HG03159 (cell line): ENCODE results near the gene LY6G5C.
"Not testable (repeated sequence)": the region's sequence is repeated elsewhere in the genome, so short reads cannot be mapped to it uniquely, and the experiment has no call there.

Source experiments
- ATAC-seq: cut with Tn5 transposase; IDR thresholded peaks from one replicate; pipeline ENCODE4 v1.9.1; 2021; ENCODE audit warnings: mild to moderate bottlenecking, moderate library complexity; ENCODE audit not compliant: unreplicated experiment

LY6G5C gene

GRCh38 chr6:31715022-31715958 is 34.4 kb upstream of the LY6G5C start, which contains the start of gene LY6G6D:
Gene LY6G6D, plus strand, starts transcription at chr6:31715348. Its CDS starts 8 bp downstream, at chr6:31715356.
- no peak for ATAC-seq

GRCh38 chr6:31713991-31714684 is 33.3 kb upstream of the LY6G5C start:
- no peak for ATAC-seq

DNA sequence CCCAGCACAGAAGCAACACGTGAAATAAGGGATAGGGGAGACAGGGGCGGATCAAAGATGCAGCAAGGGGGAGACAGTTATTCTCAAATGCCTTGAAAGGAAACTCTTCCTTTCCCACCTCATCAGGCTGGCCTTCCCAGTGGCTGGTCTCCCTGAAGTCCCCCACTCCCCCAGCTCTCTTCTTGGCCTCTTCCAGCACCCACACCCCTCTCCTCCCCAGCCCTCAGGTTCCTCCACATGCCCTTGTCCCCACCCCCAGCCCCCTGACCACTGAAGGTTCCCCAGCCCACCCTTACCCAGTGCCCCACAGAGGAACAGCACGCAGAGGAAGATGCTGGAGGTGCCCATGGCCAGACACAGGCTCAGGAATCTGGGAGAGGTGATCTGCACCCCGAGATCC is 32.6 kb upstream of the LY6G5C start:
- ATAC-seq = no peak

- no peak for ATAC-seq
These were observed 31.4 kb upstream of the LY6G5C start for GRCh38 chr6:31712296-31712695.

GRCh38 chr6:31711233-31711632 is 30.4 kb upstream of the LY6G5C start:
- no peak for ATAC-seq

- ATAC-seq = no peak
These were observed 29.8 kb upstream of the LY6G5C start for GRCh38 chr6:31710523-31711219.

- not testable (repeated sequence) for ATAC-seq
These were observed 28.3 kb upstream of the LY6G5C start for GRCh38 chr6:31709157-31709556.

DNA sequence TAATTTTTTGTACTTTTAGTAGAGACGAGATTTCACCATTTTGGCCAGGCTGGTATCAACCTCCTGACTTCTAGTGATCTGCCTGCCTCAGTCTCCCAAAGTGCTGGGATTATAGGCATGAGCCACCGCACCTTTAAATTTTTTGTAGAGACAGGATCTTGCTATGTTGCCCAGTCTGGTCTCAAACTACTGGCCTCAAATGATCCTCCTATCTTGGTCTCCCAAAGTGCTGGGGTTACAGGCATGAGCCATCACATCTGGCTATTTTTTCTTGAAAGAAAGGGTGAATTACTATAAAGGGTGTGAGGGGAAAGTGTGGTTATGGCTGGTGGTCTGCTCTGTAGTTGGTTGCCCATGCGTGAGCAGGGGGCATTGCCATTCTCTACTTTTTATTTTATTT is 27.4 kb upstream of the LY6G5C start:
- ATAC-seq = no peak

GRCh38 chr6:31707701-31708100 is 26.8 kb upstream of the LY6G5C start:
- no peak for ATAC-seq

GRCh38 chr6:31706599-31706998 is 25.7 kb upstream of the LY6G5C start, which contains the start of gene LY6G6F:
Gene LY6G6F, plus strand, starts transcription at chr6:31706866. Its CDS starts 41 bp downstream, at chr6:31706907.
- ATAC-seq = no peak

GRCh38 chr6:31705931-31706330 is 25.1 kb upstream of the LY6G5C start:
- no peak for ATAC-seq

DNA sequence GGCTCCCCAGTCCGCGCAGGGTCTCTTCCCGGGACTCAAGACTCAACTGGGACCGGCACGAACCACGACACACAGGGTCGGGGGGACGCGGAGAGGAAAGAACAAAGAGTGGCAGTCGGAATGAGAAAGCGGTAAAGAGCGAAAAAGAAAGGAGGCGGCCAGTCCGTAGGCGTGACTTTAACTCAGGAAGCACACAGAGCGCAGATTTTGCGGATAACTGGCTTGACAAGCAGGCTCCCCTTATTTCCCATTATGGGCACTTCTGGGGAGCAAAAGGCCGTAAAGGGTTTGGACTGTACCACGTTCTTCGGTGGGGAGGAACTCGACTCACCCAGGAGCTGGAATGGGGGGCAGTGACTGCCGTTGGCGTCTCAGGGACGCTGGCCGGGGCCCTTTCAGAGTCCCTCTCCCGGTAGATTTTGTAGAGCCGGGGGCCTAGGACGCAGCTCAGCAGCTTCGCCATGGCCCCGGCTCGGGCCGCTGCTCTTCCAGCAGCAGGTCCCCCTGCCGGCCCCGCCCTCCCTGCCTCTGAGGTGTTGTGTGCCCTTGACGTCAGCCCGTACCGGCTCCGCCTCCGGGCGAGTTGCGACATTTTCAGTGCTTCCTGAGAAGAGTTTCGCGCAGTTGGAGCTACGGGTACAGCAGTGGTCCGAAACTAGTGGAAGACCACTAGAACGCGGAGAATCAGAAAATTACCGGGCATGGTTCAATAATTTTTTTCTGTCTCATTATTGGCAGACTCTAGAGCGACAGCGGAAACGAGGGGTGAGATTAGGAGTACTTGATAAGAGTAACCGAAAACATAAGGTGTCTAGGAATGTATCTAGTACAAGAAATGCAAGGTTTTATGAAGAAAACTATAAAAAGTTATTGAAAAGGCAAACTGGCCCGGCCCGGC is 22.2 kb upstream of the LY6G5C start, which contains the start of gene ABHD16A:
Gene ABHD16A (minus strand): TSS at position 506 of the 898 bp plus-strand sequence. CDS start 43 bp downstream, at position 463.
- ATAC-seq = peak; percentile 84

DNA sequence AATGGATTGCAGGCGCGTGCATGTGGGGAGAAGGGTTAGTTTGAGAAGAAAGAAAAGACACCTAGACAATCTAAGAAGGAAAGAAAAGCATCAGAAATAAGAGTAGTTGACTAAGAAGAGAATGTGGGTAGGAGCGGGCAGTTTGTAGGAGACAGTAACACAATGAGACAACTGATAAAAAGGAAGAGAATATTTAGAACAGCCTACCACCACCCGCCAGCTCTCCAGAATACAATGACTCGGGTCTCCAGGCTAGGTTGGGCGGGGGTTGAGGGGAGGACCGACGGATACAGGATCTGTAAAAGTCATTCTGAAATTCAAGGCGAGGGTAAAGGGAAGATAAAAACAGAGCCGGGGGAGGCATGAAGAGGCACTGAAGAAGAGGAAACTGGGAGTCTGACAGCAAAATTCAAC is 21.5 kb upstream of the LY6G5C start:
- ATAC-seq = no peak

GRCh38 chr6:31701666-31702404 is 21.0 kb upstream of the LY6G5C start:
- ATAC-seq = no peak

GRCh38 chr6:31700740-31701401 is 20.0 kb upstream of the LY6G5C start:
- ATAC-seq = no peak

GRCh38 chr6:31697555-31697954 is 16.7 kb upstream of the LY6G5C start:
- ATAC-seq = no peak

DNA sequence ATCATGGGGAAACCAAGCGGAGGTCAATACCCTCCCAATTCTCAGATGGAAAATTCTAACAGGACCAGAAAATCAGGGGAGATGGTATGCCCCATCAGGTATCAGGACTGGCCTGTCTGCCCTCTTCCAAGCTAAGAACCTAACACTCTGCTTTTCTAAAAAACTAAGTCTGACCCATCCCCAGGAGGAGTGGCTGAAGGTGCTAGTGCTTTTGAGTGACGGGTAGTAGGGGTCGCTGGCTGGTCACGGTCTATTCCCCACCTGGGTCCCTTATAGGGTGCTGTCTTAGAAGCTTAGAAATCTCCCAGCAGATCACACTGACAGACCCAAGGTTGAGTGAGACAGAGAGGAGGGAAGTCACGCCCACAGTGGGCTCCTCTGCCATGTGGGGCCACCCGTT is 12.7 kb upstream of the LY6G5C start:
- ATAC-seq = no peak

GRCh38 chr6:31692886-31693285 is 12.0 kb upstream of the LY6G5C start:
- ATAC-seq = no peak

- ATAC-seq = no peak
These were observed 11.5 kb upstream of the LY6G5C start for GRCh38 chr6:31692353-31692752.
